Caco-2 (cell line): ENCODE results near the gene DRAM1. TPM values are rescaled to one million over a fixed set of nuclear protein-coding genes. Genes with fewer than 3 reads are reported as not detected.

ENCODE experiments used
- BruUV-seq: library from RNA; stranded (reverse); fragments of 400-500 nt; replicated peaks from 2 replicates; lab custom pipeline; 2021; lab: Mats Ljungman, UMichigan
- CTCF ChIA-PET: fragments of 300-600 bp; sonication (Branson Sonifier 250); formaldehyde crosslinking; loops from one replicate; lab custom pipeline; 2022; ENCODE audit warnings: antibody characterized with exemption; lab: Charles Lee
- POLR2A ChIA-PET: fragments of 300-600 bp; sonication (Branson Sonifier 250); formaldehyde crosslinking; loops from one replicate; lab custom pipeline; 2022; ENCODE audit warnings: antibody characterized with exemption; lab: Charles Lee
- DNase-seq, 2 experiments: peaks; one replicate each; pipeline versions ENCODE4 v3.0.0 to v3.0.0-alpha.2; 2020 to 2022
- H3K27me3 ChIP-seq: replicated peaks from 2 replicates; pipeline ENCODE4 v1.6.0; 2011; ENCODE audit warnings: low read length; ENCODE audit not compliant: control insufficient read depth, insufficient read depth
- H3K36me3 ChIP-seq: 2 replicates; pipeline ENCODE4 v1.5.1; 2011; ENCODE audit warnings: low read length; ENCODE audit not compliant: control insufficient read depth, insufficient read depth
- H3K4me1 ChIP-seq: fragments of 250-450 bp; sonication (Bioruptor Pico); 2 replicates; pipeline ENCODE4 v1.5.1; 2020; ENCODE audit warnings: mild to moderate bottlenecking
- H3K4me3 ChIP-seq: 2 replicates; pipeline ENCODE4 v1.5.1; 2011; ENCODE audit warnings: low read depth, mild to moderate bottlenecking, control low read depth, low read length
- H3K9me3 ChIP-seq: fragments of 250-450 bp; sonication (Bioruptor Pico); 2 replicates; pipeline ENCODE4 v1.5.1; 2020; ENCODE audit warnings: mild to moderate bottlenecking, moderate library complexity
- H3K27ac Mint-ChIP-seq: one replicate; pipeline ENCODE4 v1.8.0; 2022; ENCODE audit warnings: mixed read lengths; ENCODE audit not compliant: unreplicated experiment
- H3K27me3 Mint-ChIP-seq: one replicate; pipeline ENCODE4 v1.8.0; 2022; ENCODE audit warnings: mixed read lengths; ENCODE audit not compliant: insufficient read depth, unreplicated experiment
- H3K36me3 Mint-ChIP-seq: one replicate; pipeline ENCODE4 v1.8.0; 2022; ENCODE audit warnings: mild to moderate bottlenecking, mixed read lengths; ENCODE audit not compliant: insufficient read depth, unreplicated experiment
- H3K4me1 Mint-ChIP-seq: one replicate; pipeline ENCODE4 v1.8.0; 2022; ENCODE audit warnings: low read depth, mixed read lengths; ENCODE audit not compliant: unreplicated experiment
- H3K4me3 Mint-ChIP-seq: one replicate; pipeline ENCODE4 v1.8.0; 2022; ENCODE audit warnings: mild to moderate bottlenecking, moderate library complexity, mixed read lengths; ENCODE audit not compliant: unreplicated experiment
- H3K9me3 Mint-ChIP-seq: one replicate; pipeline ENCODE4 v1.8.0; 2022; ENCODE audit warnings: mixed read lengths; ENCODE audit not compliant: unreplicated experiment
- CTCF ChIP-seq, 2 experiments: fragments of 200-600 bp in 1 of 2; IDR thresholded peaks; 1 replicate in 1 of 2; 2 replicates in 1 of 2; pipeline versions ENCODE4 v1.5.1 to v1.8.0; 2011 to 2022; ENCODE audit warnings: antibody characterized with exemption in 1 of 2, control low read depth in 1 of 2, inconsistent platforms in 1 of 2, low read depth in 1 of 2, low read length in 1 of 2, mild to moderate bottlenecking in 1 of 2, moderate library complexity in 1 of 2; ENCODE audit not compliant: insufficient read depth in 1 of 2, severe bottlenecking in 1 of 2, unreplicated experiment in 1 of 2
- intact Hi-C: fragments of 100-400 bp; cut with micrococcal nuclease; formaldehyde crosslinking; loops from one replicate; pipeline ENCODE4 v1.10.0; 2022; ENCODE audit not compliant: unreplicated experiment
- total RNA-seq: library from RNA; stranded (reverse); gene quantifications from 2 replicates; pipeline ENCODE4 v1.2.3, GENCODE V29; 2022

Gene DRAM1
- total RNA-seq, 1 experiment from 2014 or later, result 46.4 TPM

GRCh38 chr12:101939306-101939705, 61.9 kb downstream of the DRAM1 start:
- Mint-ChIP-seq H3K27ac (no peak overlapping the region), H3K36me3 (no peaks in the 10 kb centered on the region), H3K4me3 (no peak overlapping the region), H3K9me3 (no peaks in the 10 kb centered on the region), H3K27me3 (no peaks in the 10 kb centered on the region), H3K4me1 (no peaks in the 10 kb centered on the region)
- intact Hi-C loops, result loop anchor here (1.0 to 5.0 kb wide), 5 partner anchors 167 to 871 kb away; partner anchors contain the start of genes NUP37 and PARPBP
- no peaks in the 10 kb centered on the region for H3K9me3 ChIP-seq
- H3K36me3 ChIP-seq, result no peaks in the 10 kb centered on the region
- ChIA-PET CTCF (no interaction called here), POLR2A (interaction anchor here (1.0 kb wide), 1 partner anchor 65 kb away, joined by 3 read pairs; no protein-coding TSS in a partner anchor)
- H3K27me3 ChIP-seq, result no peaks in the 10 kb centered on the region
- no TSS peak for BruUV-seq
- H3K4me3 ChIP-seq, result no peak overlapping the region
- H3K4me1 ChIP-seq, result peaks cover 15% of the 10 kb centered on the region
- TF ChIP-seq CTCF (IDR thresholded peaks at IDR 0.05; ENCODE audit: insufficient read depth in 1 of 2, low read depth in 1 of 2, low read length in 1 of 2, severe bottlenecking in 1 of 2, unreplicated experiment in 1 of 2), result no peak
- no peak for DNase-seq

GRCh38 chr12:101939856-101940265, 62.5 kb downstream of the DRAM1 start:
- H3K4me1 ChIP-seq, result peaks cover 15% of the 10 kb centered on the region
- peak overlapping the region; percentile 30 for H3K4me3 Mint-ChIP-seq
- POLR2A ChIA-PET, result interaction anchor here (0.7 to 1.0 kb wide), 2 partner anchors 65 to 531 kb away, joined by 3 read pairs; no protein-coding TSS in a partner anchor
- H3K9me3 ChIP-seq, result no peaks in the 10 kb centered on the region
- H3K4me3 ChIP-seq, result no peak overlapping the region
- no TSS peak for BruUV-seq
- no peaks in the 10 kb centered on the region for H3K4me1 Mint-ChIP-seq
- H3K36me3 ChIP-seq, result no peaks in the 10 kb centered on the region
- H3K27me3 Mint-ChIP-seq, result no peaks in the 10 kb centered on the region
- peak overlapping the region; percentile 76 for H3K27ac Mint-ChIP-seq
- intact Hi-C loops, result loop anchor here (1.0 to 5.0 kb wide), 11 partner anchors 119 to 871 kb away; partner anchors contain the start of genes NUP37 and PARPBP
- no peaks in the 10 kb centered on the region for H3K9me3 Mint-ChIP-seq
- H3K36me3 Mint-ChIP-seq, result no peaks in the 10 kb centered on the region
- peak; percentile 76 to 81 for TF ChIP-seq CTCF (IDR thresholded peaks at IDR 0.05; ENCODE audit: insufficient read depth in 1 of 2, low read depth in 1 of 2, low read length in 1 of 2, severe bottlenecking in 1 of 2, unreplicated experiment in 1 of 2)
- no peaks in the 10 kb centered on the region for H3K27me3 ChIP-seq
- DNase-seq, result peak; percentile 67 to 80
- CTCF ChIA-PET, result interaction anchor here (0.6 to 1.6 kb wide), 8 partner anchors 10 to 828 kb away, joined by 3 to 7 read pairs (median 3); partner anchors contain the start of gene WASHC3

GRCh38 chr12:101940400-101940950, 63.1 kb downstream of the DRAM1 start:
- ChIA-PET POLR2A (interaction anchor here (0.7 kb wide), 1 partner anchor 530 kb away, joined by 3 read pairs; no protein-coding TSS in a partner anchor), CTCF (interaction anchor here (0.6 to 1.6 kb wide), 8 partner anchors 9 to 827 kb away, joined by 3 to 7 read pairs (median 3); partner anchors contain the start of gene WASHC3)
- no peak overlapping the region for H3K4me3 ChIP-seq
- peak overlapping the region; percentile 76 for H3K27ac Mint-ChIP-seq
- BruUV-seq, result no TSS peak
- H3K4me1 ChIP-seq, result peaks cover 18% of the 10 kb centered on the region
- TF ChIP-seq CTCF (IDR thresholded peaks at IDR 0.05; ENCODE audit: insufficient read depth in 1 of 2, low read depth in 1 of 2, low read length in 1 of 2, severe bottlenecking in 1 of 2, unreplicated experiment in 1 of 2), result no peak
- H3K36me3 ChIP-seq, result no peaks in the 10 kb centered on the region
- H3K27me3 ChIP-seq, result no peaks in the 10 kb centered on the region
- H3K4me3 Mint-ChIP-seq, result peak overlapping the region; percentile 30
- peak in 1 of 2 experiments; percentile 27 for DNase-seq
- H3K9me3 ChIP-seq, result no peaks in the 10 kb centered on the region
- intact Hi-C loops, result loop anchor here (1.0 to 5.0 kb wide), 6 partner anchors 119 to 762 kb away; no protein-coding TSS in a partner anchor
- no peaks in the 10 kb centered on the region for H3K4me1 Mint-ChIP-seq
- H3K36me3 Mint-ChIP-seq, result no peaks in the 10 kb centered on the region
- no peaks in the 10 kb centered on the region for H3K27me3 Mint-ChIP-seq
- no peaks in the 10 kb centered on the region for H3K9me3 Mint-ChIP-seq
